PFSK-1 (cell line): Measurements from ENCODE around the gene RPUSD3.

Experiments used
- FOXP2 ChIP-seq: optimal IDR thresholded peaks from 2 replicates; pipeline ENCODE3; 2011; ENCODE audit warnings: borderline replicate concordance, control low read depth, inconsistent platforms; ENCODE audit not compliant: insufficient read depth; ENCODE audit errors: extremely low read length, extremely low read depth
- POLR2AphosphoS5 ChIP-seq: IDR thresholded peaks from 2 replicates; pipeline ENCODE4 v1.6.1; 2012; ENCODE audit warnings: low read depth, mild to moderate bottlenecking, control low read depth, low read length, moderate library complexity
- REST ChIP-seq, 2 experiments: IDR thresholded peaks; 2 replicates each; pipeline versions ENCODE4 v1.6.1 to v1.8.0; 2011 to 2012; ENCODE audit warnings: low read depth in 2 of 2, low read length in 2 of 2, control low read depth in 1 of 2, inconsistent platforms in 1 of 2, mild to moderate bottlenecking in 1 of 2, moderate library complexity in 1 of 2; ENCODE audit not compliant: insufficient read depth in 1 of 2
- SIN3A ChIP-seq: IDR thresholded peaks from 2 replicates; pipeline ENCODE4 v1.6.1; 2012; ENCODE audit warnings: mild to moderate bottlenecking, low read length, moderate library complexity, borderline replicate concordance; ENCODE audit not compliant: insufficient read depth
- TAF1 ChIP-seq: IDR thresholded peaks from 2 replicates; pipeline ENCODE4 v1.6.1; 2012; ENCODE audit warnings: low read length, control low read depth, borderline replicate concordance; ENCODE audit not compliant: insufficient read depth

Gene RPUSD3

GRCh38 chr3:9870978-9871377, 27.2 kb upstream of the RPUSD3 start:
- no peak for TF ChIP-seq POLR2AphosphoS5
- TF ChIP-seq TAF1, result no peak
- TF ChIP-seq REST (IDR thresholded peaks at IDR 0.05; ENCODE audit: insufficient read depth in 1 of 2, low read depth in 2 of 2, low read length in 2 of 2), result no peak
- TF ChIP-seq SIN3A, result no peak
- TF ChIP-seq FOXP2, result no peak

GRCh38 chr3:9869955-9870354, 26.1 kb upstream of the RPUSD3 start:
- TF ChIP-seq POLR2AphosphoS5 (no peak), SIN3A (no peak), FOXP2 (no peak), REST (IDR thresholded peaks at IDR 0.05; ENCODE audit: insufficient read depth in 1 of 2, low read depth in 2 of 2, low read length in 2 of 2) (no peak), TAF1 (no peak)

GRCh38 chr3:9867106-9867505, 23.3 kb upstream of the RPUSD3 start:
- no peak for TF ChIP-seq REST (IDR thresholded peaks at IDR 0.05; ENCODE audit: insufficient read depth in 1 of 2, low read depth in 2 of 2, low read length in 2 of 2)
- no peak for TF ChIP-seq SIN3A
- no peak for TF ChIP-seq FOXP2
- TF ChIP-seq POLR2AphosphoS5, result no peak
- no peak for TF ChIP-seq TAF1

- TF ChIP-seq TAF1 (no peak), POLR2AphosphoS5 (no peak), REST (IDR thresholded peaks at IDR 0.05; ENCODE audit: insufficient read depth in 1 of 2, low read depth in 2 of 2, low read length in 2 of 2) (no peak), SIN3A (no peak), FOXP2 (no peak)
Observed at GRCh38 chr3:9866639-9867038, 22.8 kb upstream of the RPUSD3 start.

GRCh38 chr3:9864200-9864927, 20.6 kb upstream of the RPUSD3 start:
- no peak for TF ChIP-seq FOXP2
- no peak for TF ChIP-seq REST (IDR thresholded peaks at IDR 0.05; ENCODE audit: insufficient read depth in 1 of 2, low read depth in 2 of 2, low read length in 2 of 2)
- TF ChIP-seq TAF1, result no peak
- TF ChIP-seq SIN3A, result no peak
- no peak for TF ChIP-seq POLR2AphosphoS5
